Measurements from ENCODE around the gene HOXA11.

HOXA11 gene

DNA sequence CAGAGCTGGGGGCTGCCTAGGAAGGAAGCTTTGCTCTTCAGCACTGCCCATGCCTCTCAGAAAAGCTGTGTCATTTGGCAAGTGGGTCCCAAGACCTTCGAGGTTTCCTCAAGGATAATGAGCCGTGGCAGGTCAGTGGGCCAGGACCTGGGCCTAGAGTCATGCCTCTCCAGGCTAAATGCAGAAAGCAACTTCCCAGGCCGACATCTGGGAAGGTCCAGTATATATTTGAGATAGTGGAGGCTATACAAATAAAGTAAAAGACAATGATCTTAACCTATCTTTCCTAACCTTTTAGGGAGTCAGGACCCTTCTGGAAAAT, 8.5 kb downstream of the HOXA11 start:
- Histone ChIP-seq H3K27me3 (ENCODE audit: control insufficient read depth, insufficient read depth, low read length) (peaks cover 100% of the 10 kb centered on the region), H3K9me3 (ENCODE audit: control insufficient read depth, insufficient read depth, low read depth, low read length) (no peaks in the 10 kb centered on the region), H3K4me3 (ENCODE audit: low read depth, low read length) (peak overlapping the region; percentile 9; the same call in 1 of the 2 replicates), H3K4me1 (ENCODE audit: control insufficient read depth, insufficient read depth, low read length) (peaks cover 13% of the 10 kb centered on the region), H3K36me3 (ENCODE audit: control insufficient read depth, insufficient read depth, low read length) (no peaks in the 10 kb centered on the region), H3K9ac (ENCODE audit: low read length) (peak overlapping the region; percentile 68), H3K27ac (ENCODE audit: low read depth, low read length) (no peak overlapping the region)

DNA sequence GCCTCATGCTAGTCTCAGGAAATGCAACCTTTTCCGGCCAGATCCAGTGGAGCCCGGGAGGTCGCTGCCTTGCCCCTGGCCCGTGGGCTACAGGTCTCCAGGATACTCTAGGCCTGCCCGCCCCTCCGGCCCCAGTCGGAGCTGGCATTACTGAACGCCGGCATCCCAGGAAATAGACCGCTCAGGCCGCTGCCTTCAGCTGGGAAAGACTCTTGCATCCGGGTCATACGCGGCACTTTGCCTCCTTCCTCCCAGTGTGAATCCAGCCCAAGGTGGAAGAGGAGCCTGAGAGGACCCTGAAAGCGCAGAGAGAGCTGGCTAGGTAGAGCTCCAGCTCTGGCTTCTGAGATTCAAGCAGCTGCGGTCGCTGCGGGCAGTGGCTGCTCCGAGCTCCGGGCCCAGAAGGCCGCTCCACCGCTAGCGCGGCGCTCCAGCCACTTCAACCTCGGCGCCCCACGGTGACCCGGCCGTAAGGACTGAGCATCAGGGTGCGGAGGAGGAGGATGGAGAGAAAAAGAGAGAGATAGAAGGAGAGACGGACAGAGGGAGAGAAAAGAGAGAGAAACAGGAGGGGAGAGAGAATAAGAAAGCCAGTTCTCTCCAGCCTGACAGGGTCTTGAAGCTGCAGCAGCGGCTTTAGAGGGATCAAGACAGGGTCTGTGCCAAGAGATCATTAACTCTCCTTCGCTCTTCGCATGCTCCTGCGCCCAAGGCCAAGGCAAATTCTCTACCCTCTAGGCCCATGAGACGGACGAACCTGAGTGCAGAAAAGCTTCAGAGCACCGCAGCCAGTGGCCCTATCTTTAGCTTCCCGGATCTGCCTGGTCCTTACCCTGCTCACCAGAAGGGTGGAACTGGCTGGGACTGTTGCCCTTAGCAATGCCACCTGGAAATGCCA, 9.2 kb downstream of the HOXA11 start:
- Histone ChIP-seq H3K27me3 (ENCODE audit: control insufficient read depth, insufficient read depth, low read length) (peaks cover 100% of the 10 kb centered on the region), H3K36me3 (ENCODE audit: control insufficient read depth, insufficient read depth, low read length) (no peaks in the 10 kb centered on the region), H3K9ac (ENCODE audit: low read length) (peak overlapping the region; percentile 68), H3K4me1 (ENCODE audit: control insufficient read depth, insufficient read depth, low read length) (peaks cover 17% of the 10 kb centered on the region), H3K9me3 (ENCODE audit: control insufficient read depth, insufficient read depth, low read depth, low read length) (no peaks in the 10 kb centered on the region), H3K27ac (ENCODE audit: low read depth, low read length) (no peak overlapping the region), H3K4me3 (ENCODE audit: low read depth, low read length) (peak overlapping the region; percentile 9; the same call in 1 of the 2 replicates)

DNA sequence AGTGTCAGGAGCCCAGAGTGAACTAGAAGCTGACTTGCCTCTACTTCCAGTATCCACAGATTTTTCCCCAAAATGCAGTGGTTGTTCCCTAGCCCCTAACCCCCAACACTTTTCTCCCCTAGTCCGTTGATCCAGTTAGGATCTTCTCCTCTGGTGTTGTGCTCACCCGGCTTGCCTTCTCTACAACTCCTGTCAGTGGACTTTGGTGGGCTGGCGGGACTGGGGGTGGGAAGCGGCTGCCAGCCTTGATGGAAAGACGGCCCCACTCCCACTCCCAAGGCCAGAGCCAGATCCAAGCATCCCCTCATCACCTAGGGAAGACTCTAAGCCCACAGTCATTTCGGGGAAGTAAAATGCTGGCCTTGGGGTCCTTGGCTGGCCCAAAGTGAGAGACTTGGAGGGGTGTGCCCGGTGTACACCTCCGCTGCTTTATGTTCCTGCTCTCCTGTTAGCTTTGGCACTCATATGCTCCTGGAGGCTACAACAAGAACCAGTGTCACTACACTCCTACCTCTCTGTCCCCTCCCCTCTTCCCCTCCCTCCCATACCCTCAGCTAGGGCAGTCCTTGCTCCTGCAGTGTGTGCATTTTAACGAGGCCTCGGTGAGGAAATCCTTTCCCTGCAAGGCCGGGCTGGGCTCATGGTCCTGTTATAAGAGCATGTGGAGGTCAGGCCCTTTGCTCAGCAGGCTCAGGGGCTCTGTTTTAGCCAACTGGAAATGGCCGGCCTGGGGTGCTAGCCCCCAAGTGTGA, 10.0 kb downstream of the HOXA11 start:
- Histone ChIP-seq H3K4me3 (ENCODE audit: low read depth, low read length) (peak overlapping the region; percentile 48; the same call in 1 of the 2 replicates), H3K36me3 (ENCODE audit: control insufficient read depth, insufficient read depth, low read length) (no peaks in the 10 kb centered on the region), H3K27ac (ENCODE audit: low read depth, low read length) (no peak overlapping the region), H3K27me3 (ENCODE audit: control insufficient read depth, insufficient read depth, low read length) (peaks cover 100% of the 10 kb centered on the region), H3K9me3 (ENCODE audit: control insufficient read depth, insufficient read depth, low read depth, low read length) (no peaks in the 10 kb centered on the region), H3K4me1 (ENCODE audit: control insufficient read depth, insufficient read depth, low read length) (peaks cover 17% of the 10 kb centered on the region), H3K9ac (ENCODE audit: low read length) (peak overlapping the region; percentile 68)

DNA sequence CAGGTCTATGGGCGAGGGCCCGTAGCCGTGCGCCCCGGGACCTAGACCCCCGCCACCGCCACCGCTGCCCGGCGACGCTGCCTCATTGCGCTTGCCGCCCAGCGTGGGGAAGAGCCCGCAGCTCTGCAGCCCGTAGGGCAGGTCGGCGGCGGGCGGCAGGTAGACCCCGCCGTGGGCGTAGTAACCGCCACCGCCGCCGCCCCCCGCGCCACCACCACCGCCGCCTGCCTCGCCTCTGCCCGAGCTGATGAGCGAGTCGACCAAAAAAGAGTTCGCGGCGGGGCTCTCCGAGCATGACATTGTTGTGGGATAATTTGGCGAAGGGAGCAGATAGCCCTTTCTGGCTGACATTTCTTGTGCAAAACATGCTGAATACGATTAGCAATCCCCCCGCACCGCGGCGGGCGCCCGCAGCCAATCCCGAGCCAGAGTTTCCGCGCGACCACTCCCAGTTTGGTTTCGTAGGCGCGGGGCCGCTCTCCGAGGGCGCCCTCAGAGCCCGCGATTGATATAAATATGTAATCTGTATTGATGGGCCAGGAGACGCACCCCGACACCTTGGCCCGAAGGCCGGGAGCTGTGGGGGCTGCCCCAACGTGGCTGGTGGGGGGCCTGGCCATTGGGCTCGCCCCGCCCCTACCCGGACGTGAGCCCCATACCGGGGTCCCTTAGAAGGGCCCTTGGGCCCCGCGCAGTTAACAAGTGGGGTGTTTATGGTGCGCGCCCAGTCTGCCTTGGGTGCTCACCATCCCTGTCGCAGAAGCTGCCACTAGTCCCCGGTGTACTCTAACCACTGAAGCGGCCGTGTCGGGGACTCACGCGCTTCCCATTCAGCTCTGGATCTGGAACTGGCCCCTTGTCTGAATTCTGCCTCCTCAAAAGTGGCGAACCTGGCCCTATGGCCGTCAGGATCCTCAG, 10.8 kb downstream of the HOXA11 start, which contains the start of gene HOXA10:
HOXA10 (minus strand) TSS at position 365 of the 918 bp plus-strand sequence; CDS start at position 351, 14 bp downstream.
- Histone ChIP-seq H3K36me3 (ENCODE audit: control insufficient read depth, insufficient read depth, low read length) (no peaks in the 10 kb centered on the region), H3K27ac (ENCODE audit: low read depth, low read length) (no peak within 1 kb of the TSS), H3K4me3 (ENCODE audit: low read depth, low read length) (peak within 1 kb of the TSS; percentile 48), H3K9ac (ENCODE audit: low read length) (peak within 1 kb of the TSS; percentile 93), H3K4me1 (ENCODE audit: control insufficient read depth, insufficient read depth, low read length) (peaks cover 13% of the 10 kb centered on the region), H3K9me3 (ENCODE audit: control insufficient read depth, insufficient read depth, low read depth, low read length) (no peaks in the 10 kb centered on the region), H3K27me3 (ENCODE audit: control insufficient read depth, insufficient read depth, low read length) (peaks cover 100% of the 10 kb centered on the region)

DNA sequence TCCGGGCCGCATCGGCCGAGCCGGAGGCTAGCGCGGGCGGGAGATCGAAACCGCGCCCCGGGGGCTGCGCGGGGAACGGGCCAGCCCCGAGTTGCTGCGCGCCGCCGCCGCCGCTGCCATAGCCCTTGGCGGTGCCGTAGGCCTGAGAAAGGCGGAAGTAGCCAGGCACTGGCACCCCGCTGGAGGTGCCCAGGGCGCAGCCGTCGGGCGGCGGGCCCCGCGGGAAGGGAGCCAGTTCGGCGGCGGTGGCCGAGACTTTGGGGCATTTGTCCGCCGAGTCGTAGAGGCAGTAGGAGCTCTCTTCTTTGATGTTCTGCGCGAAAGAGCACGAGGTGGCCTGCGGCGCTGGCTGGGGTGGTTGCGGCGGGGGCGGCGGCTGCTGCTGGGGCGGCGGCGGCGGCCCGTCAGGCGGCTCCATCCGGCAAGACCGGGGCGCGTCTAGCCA, 11.5 kb downstream of the HOXA11 start:
- peaks cover 11% of the 10 kb centered on the region for H3K4me1 ChIP-seq (ENCODE audit: control insufficient read depth, insufficient read depth, low read length)
- H3K27me3 ChIP-seq (ENCODE audit: control insufficient read depth, insufficient read depth, low read length), result peaks cover 100% of the 10 kb centered on the region
- no peak overlapping the region for H3K27ac ChIP-seq (ENCODE audit: low read depth, low read length)
- H3K36me3 ChIP-seq (ENCODE audit: control insufficient read depth, insufficient read depth, low read length), result no peaks in the 10 kb centered on the region
- H3K9me3 ChIP-seq (ENCODE audit: control insufficient read depth, insufficient read depth, low read depth, low read length), result no peaks in the 10 kb centered on the region
- peak overlapping the region; percentile 48 for H3K4me3 ChIP-seq (ENCODE audit: low read depth, low read length)
- peak overlapping the region; percentile 93 for H3K9ac ChIP-seq (ENCODE audit: low read length)

DNA sequence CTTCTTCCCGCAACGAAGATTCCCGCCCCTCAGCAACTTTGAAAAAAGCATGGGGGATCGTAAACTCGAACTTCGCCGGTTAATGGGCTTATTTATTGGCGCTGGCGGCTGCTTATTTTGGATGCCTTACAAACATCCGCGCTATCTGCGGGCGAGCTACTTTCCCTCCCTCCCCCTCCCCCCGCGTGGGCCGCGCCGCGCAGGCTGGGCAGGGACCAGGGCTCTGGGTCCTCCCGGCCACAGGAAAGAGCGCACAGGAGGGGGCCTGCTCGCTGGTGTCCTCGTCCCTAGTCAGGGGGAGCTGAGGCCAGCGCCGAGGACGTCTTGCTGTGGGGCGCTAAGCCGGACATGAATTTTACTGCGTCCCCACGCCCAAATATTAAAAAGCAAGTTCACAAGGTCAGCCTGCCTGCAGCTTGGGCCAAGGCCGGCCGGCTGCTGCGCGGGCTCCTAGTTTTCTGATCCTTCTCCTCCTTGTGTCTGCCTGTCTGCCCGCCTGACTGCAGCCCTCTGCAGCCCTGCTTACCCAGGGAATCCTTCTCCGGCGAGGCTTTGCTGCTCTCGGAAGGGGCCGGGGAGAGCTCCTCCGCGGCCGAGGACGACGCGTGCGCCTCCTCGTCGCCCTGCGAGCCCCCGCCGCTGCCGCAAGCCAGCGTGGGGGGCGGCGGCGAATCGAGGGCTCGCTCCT, 12.1 kb downstream of the HOXA11 start:
- Histone ChIP-seq H3K4me1 (ENCODE audit: control insufficient read depth, insufficient read depth, low read length) (peaks cover 11% of the 10 kb centered on the region), H3K4me3 (ENCODE audit: low read depth, low read length) (peak overlapping the region; percentile 48), H3K27ac (ENCODE audit: low read depth, low read length) (no peak overlapping the region), H3K36me3 (ENCODE audit: control insufficient read depth, insufficient read depth, low read length) (no peaks in the 10 kb centered on the region), H3K27me3 (ENCODE audit: control insufficient read depth, insufficient read depth, low read length) (peaks cover 100% of the 10 kb centered on the region), H3K9ac (ENCODE audit: low read length) (peak overlapping the region; percentile 93), H3K9me3 (ENCODE audit: control insufficient read depth, insufficient read depth, low read depth, low read length) (no peaks in the 10 kb centered on the region)

DNA sequence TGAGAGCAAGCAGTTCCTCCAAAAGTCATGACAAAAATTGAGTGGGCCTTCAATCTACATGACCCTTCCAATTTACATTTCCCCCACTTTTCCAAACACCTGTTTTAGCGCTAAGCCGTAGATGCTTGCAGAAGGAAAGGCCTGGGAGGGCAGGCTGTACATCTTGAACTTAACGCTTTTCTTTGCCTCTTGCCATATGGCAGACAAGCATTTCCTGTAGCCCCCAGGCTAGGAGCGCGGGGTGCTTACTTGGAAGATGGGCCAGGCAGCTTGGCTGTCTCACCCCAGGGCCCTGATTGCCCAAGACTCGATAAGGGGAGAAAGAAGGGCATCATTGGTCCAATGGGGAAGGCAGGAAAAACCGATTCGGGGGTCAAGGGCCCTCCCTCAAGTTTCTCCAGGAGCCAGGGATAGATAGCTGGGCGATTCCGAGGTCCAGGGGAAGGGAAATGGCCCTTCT, 12.7 kb downstream of the HOXA11 start:
- peak overlapping the region; percentile 48; the same call in 1 of the 2 replicates for H3K4me3 ChIP-seq (ENCODE audit: low read depth, low read length)
- H3K9me3 ChIP-seq (ENCODE audit: control insufficient read depth, insufficient read depth, low read depth, low read length), result no peaks in the 10 kb centered on the region
- peaks cover 11% of the 10 kb centered on the region for H3K4me1 ChIP-seq (ENCODE audit: control insufficient read depth, insufficient read depth, low read length)
- H3K27ac ChIP-seq (ENCODE audit: low read depth, low read length), result no peak overlapping the region
- H3K27me3 ChIP-seq (ENCODE audit: control insufficient read depth, insufficient read depth, low read length), result peaks cover 100% of the 10 kb centered on the region
- H3K9ac ChIP-seq (ENCODE audit: low read length), result peak overlapping the region; percentile 93
- no peaks in the 10 kb centered on the region for H3K36me3 ChIP-seq (ENCODE audit: control insufficient read depth, insufficient read depth, low read length)

DNA sequence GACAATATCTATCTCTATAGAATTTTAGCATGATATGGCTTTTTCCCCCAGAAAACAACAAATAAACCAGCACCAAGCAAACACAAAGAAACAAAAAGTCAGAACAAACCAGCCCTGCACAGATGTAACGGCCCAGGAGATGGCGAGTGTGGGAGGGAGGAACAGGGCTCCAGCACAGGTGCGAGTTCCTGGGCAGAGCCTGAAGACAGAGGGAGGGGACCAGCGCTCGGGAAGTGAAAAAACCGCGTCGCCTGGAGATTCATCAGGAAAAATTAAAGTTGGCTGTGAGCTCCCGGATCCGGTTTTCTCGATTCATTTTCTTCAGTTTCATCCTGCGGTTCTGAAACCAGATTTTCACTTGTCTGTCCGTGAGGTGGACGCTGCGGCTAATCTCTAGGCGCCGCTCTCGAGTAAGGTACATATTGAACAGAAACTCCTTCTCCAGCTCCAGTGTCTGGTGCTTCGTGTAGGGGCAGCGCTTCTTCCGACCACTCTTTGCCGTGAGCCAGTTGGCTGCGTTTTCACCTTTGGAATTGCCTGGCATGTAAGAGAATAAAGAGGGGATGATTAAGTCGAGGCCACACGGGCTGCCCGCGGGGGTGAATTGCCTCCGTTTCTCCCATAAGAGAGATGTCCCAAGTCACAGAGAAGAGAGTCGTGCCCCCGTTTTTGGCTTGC, 13.3 kb downstream of the HOXA11 start:
- peaks cover 15% of the 10 kb centered on the region for H3K4me1 ChIP-seq (ENCODE audit: control insufficient read depth, insufficient read depth, low read length)
- peaks cover 100% of the 10 kb centered on the region for H3K27me3 ChIP-seq (ENCODE audit: control insufficient read depth, insufficient read depth, low read length)
- H3K4me3 ChIP-seq (ENCODE audit: low read depth, low read length), result peak overlapping the region; percentile 48; the same call in 1 of the 2 replicates
- H3K9ac ChIP-seq (ENCODE audit: low read length), result peak overlapping the region; percentile 93
- H3K27ac ChIP-seq (ENCODE audit: low read depth, low read length), result no peak overlapping the region; the same call in 1 of the 2 replicates
- H3K36me3 ChIP-seq (ENCODE audit: control insufficient read depth, insufficient read depth, low read length), result no peaks in the 10 kb centered on the region
- no peaks in the 10 kb centered on the region for H3K9me3 ChIP-seq (ENCODE audit: control insufficient read depth, insufficient read depth, low read depth, low read length)

DNA sequence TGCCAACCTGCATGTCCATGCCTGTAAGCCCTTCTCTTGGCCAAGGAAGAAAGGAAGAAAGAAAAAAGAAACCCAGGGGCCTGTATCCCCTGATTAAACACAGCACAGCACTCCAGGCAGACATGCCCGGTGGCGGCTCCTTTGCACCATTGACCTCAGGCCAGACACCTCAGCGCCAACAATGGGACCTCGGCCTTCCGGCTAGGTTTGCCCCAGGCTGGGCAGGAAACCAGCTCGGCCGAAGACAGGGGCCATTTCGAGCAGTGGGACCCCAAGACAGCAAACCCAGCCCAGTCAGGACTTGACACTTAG, 13.8 kb downstream of the HOXA11 start:
- H3K9ac ChIP-seq (ENCODE audit: low read length), result peak overlapping the region; percentile 93
- H3K4me3 ChIP-seq (ENCODE audit: low read depth, low read length), result peak overlapping the region; percentile 48; the same call in 1 of the 2 replicates
- peaks cover 17% of the 10 kb centered on the region for H3K4me1 ChIP-seq (ENCODE audit: control insufficient read depth, insufficient read depth, low read length)
- no peak overlapping the region; the same call in 1 of the 2 replicates for H3K27ac ChIP-seq (ENCODE audit: low read depth, low read length)
- peaks cover 100% of the 10 kb centered on the region for H3K27me3 ChIP-seq (ENCODE audit: control insufficient read depth, insufficient read depth, low read length)
- H3K36me3 ChIP-seq (ENCODE audit: control insufficient read depth, insufficient read depth, low read length), result no peaks in the 10 kb centered on the region
- no peaks in the 10 kb centered on the region for H3K9me3 ChIP-seq (ENCODE audit: control insufficient read depth, insufficient read depth, low read depth, low read length)

Data from HUES6 (cell line).